IMR-90 (cell line): ENCODE results near the gene ALDOC. TPM values are rescaled to one million over a fixed set of nuclear protein-coding genes. Genes with fewer than 3 reads are reported as not detected.
"Not testable (repeated sequence)": the region's sequence is repeated elsewhere in the genome, so short reads cannot be mapped to it uniquely, and the experiment has no call there.

Source experiments
- ATAC-seq: fragments of 200-7000 bp; cut with Tn5 transposase; 2 replicates; pipeline ENCODE4 v1.9.1; 2020; ENCODE audit warnings: low read depth, mild to moderate bottlenecking, moderate library complexity
- BruUV-seq: library from RNA; stranded (reverse); fragments of 400-500 nt; replicated peaks from 2 replicates; lab custom pipeline; 2021; lab: Mats Ljungman, UMichigan
- CTCF ChIA-PET: fragments of 300-600 bp; formaldehyde crosslinking; extraction: SDS; loops from one replicate; lab custom pipeline; 2021; ENCODE audit warnings: antibody characterized with exemption; lab: Yijun Ruan, JAX
- POLR2A ChIA-PET: fragments of 300-600 bp; sonication (Branson Sonifier 250); formaldehyde crosslinking; loops from one replicate; lab custom pipeline; 2022; ENCODE audit warnings: antibody characterized with exemption; ENCODE audit not compliant: unreplicated experiment; lab: Charles Lee
- DNase-seq: peaks from one replicate; pipeline ENCODE4 v3.0.0; 2013
- H2AFZ ChIP-seq: replicated peaks from 2 replicates; pipeline ENCODE3; 2013; ENCODE audit warnings: low read length, mild to moderate bottlenecking; ENCODE audit not compliant: poor library complexity
- H2AK5ac ChIP-seq: 2 replicates; pipeline ENCODE4 v1.6.1; 2013; ENCODE audit warnings: low read depth, low read length, inconsistent platforms
- H2AK9ac ChIP-seq: replicated peaks from 2 replicates; pipeline ENCODE3; 2013; ENCODE audit warnings: mild to moderate bottlenecking, low read depth, low read length, moderate library complexity; ENCODE audit not compliant: poor library complexity
- H2BK120ac ChIP-seq: 2 replicates; pipeline ENCODE4 v1.6.1; 2013; ENCODE audit warnings: low read depth, low read length, inconsistent platforms
- H2BK15ac ChIP-seq: 3 replicates; pipeline ENCODE4 v1.6.1; 2013; ENCODE audit warnings: low read depth, low read length, inconsistent platforms
- H2BK20ac ChIP-seq: 2 replicates; pipeline ENCODE4 v1.6.1; 2013; ENCODE audit warnings: low read depth, mild to moderate bottlenecking, inconsistent platforms, low read length, moderate library complexity
- H2BK5ac ChIP-seq: 2 replicates; pipeline ENCODE4 v1.6.1; 2013; ENCODE audit warnings: mild to moderate bottlenecking, low read depth, low read length, inconsistent platforms; ENCODE audit not compliant: poor library complexity, severe bottlenecking
- H3K14ac ChIP-seq: replicated peaks from 2 replicates; pipeline ENCODE4 v1.6.1; 2013; ENCODE audit warnings: low read depth, low read length, inconsistent platforms
- H3K18ac ChIP-seq: 2 replicates; pipeline ENCODE4 v1.6.1; 2013; ENCODE audit warnings: low read depth, low read length, control low read depth
- H3K23ac ChIP-seq: 2 replicates; pipeline ENCODE4 v1.6.1; 2013; ENCODE audit warnings: low read depth, low read length, inconsistent platforms
- H3K27ac ChIP-seq: 2 replicates; pipeline ENCODE4 v1.5.1; 2013; ENCODE audit warnings: mild to moderate bottlenecking, control low read depth, low read length; ENCODE audit not compliant: insufficient read depth
- H3K27me3 ChIP-seq: 2 replicates; pipeline ENCODE4 v1.6.1; 2013; ENCODE audit warnings: low read length; ENCODE audit not compliant: control insufficient read depth, insufficient read depth
- H3K36me3 ChIP-seq: 2 replicates; pipeline ENCODE4 v1.6.1; 2013; ENCODE audit warnings: low read length, mixed read lengths; ENCODE audit not compliant: control insufficient read depth, insufficient read depth
- H3K4ac ChIP-seq: 2 replicates; pipeline ENCODE4 v1.6.1; 2013; ENCODE audit warnings: low read depth, low read length, inconsistent platforms
- H3K4me1 ChIP-seq: 2 replicates; pipeline ENCODE4 v1.6.1; 2013; ENCODE audit warnings: low read length, mixed read lengths; ENCODE audit not compliant: control insufficient read depth, insufficient read depth
- H3K4me2 ChIP-seq: 2 replicates; pipeline ENCODE4 v1.6.1; 2013; ENCODE audit warnings: low read depth, mild to moderate bottlenecking, control low read depth, low read length, moderate library complexity
- H3K4me3 ChIP-seq: 2 replicates; pipeline ENCODE4 v1.5.1; 2013; ENCODE audit warnings: low read depth, mild to moderate bottlenecking, control low read depth, low read length, moderate library complexity; ENCODE audit not compliant: insufficient read depth
- H3K56ac ChIP-seq: 2 replicates; pipeline ENCODE4 v1.6.1; 2013; ENCODE audit warnings: low read length, inconsistent platforms; ENCODE audit not compliant: insufficient read depth; ENCODE audit errors: extremely low read depth
- H3K79me1 ChIP-seq, 2 experiments: 2 replicates each; pipeline ENCODE4 v1.6.1; 2013; ENCODE audit warnings: low read length in 2 of 2, inconsistent platforms in 1 of 2, low read depth in 1 of 2
- H3K9ac ChIP-seq: 2 replicates; pipeline ENCODE4 v1.6.1; 2013; ENCODE audit warnings: low read depth, low read length, control low read depth
- H3K9me1 ChIP-seq: 2 replicates; pipeline ENCODE4 v1.6.1; 2013; ENCODE audit warnings: low read length, inconsistent platforms; ENCODE audit not compliant: insufficient read depth
- H3K9me3 ChIP-seq: 2 replicates; pipeline ENCODE4 v1.6.1; 2013; ENCODE audit warnings: low read length; ENCODE audit not compliant: control insufficient read depth, insufficient read depth
- H4K20me1 ChIP-seq: 2 replicates; pipeline ENCODE4 v1.6.1; 2013; ENCODE audit warnings: low read length, inconsistent platforms; ENCODE audit not compliant: insufficient read depth
- H4K5ac ChIP-seq: 2 replicates; pipeline ENCODE4 v1.6.1; 2013; ENCODE audit warnings: mild to moderate bottlenecking, low read depth, low read length, control low read depth
- H4K8ac ChIP-seq, 2 experiments: 2 replicates each; pipeline ENCODE4 v1.6.1; 2013; ENCODE audit warnings: low read depth in 2 of 2, low read length in 2 of 2, control low read depth in 1 of 2, inconsistent platforms in 1 of 2
- H4K91ac ChIP-seq: 2 replicates; pipeline ENCODE4 v1.6.1; 2013; ENCODE audit warnings: low read depth, low read length, inconsistent platforms; ENCODE audit not compliant: insufficient read depth
- whole genome bisulfite sequencing, 2 experiments: methylation state at CpG; one replicate each; pipeline versions ENCODE4 v1.1.5 to v1.1.7; 2013; ENCODE audit warnings: missing lambda C conversion rate in 2 of 2; ENCODE audit not compliant: insufficient read length in 1 of 2; ENCODE audit errors: extremely low coverage in 2 of 2; 5-methylcytosine and 5-hydroxymethylcytosine counted together
- dilution Hi-C: fragments of 300-500 bp; cut with HindIII; formaldehyde crosslinking; loops from one replicate; pipeline ENCODE4 v1.14.3; 2018; ENCODE audit warnings: low sequenced_read_pairs; ENCODE audit not compliant: unreplicated experiment
- in situ Hi-C: fragments of 300-500 bp; cut with MboI; formaldehyde crosslinking; loops from 3 replicates; pipeline ENCODE4 v1.14.3; 2019; ENCODE audit warnings: low sequenced_read_pairs, inconsistent platforms, mixed read lengths
- intact Hi-C: fragments of 100-400 bp; cut with micrococcal nuclease; formaldehyde crosslinking; loops from 2 replicates; pipeline ENCODE4 v1.10.0; 2022
- polyA plus RNA-seq, 3 experiments: library from polyadenylated mRNA; depleted of rRNA; stranded (reverse); fragments of >200 nt; gene quantifications; 2 replicates each; pipeline ENCODE4 v1.2.3, GENCODE V29; 2012; ENCODE audit warnings: low replicate concordance in 1 of 3
- total RNA-seq: library from RNA; depleted of rRNA; stranded (reverse); fragments of >200 nt; gene quantifications from 2 replicates; pipeline ENCODE4 v1.2.3, GENCODE V29; 2012

The ALDOC gene
- total and polyA plus RNA-seq, 2 of the 4 experiments (the other 2 are of a cell fraction): 47.0 to 69.7 TPM

- not testable (repeated sequence) for H3K4me2 ChIP-seq
Observed at GRCh38 chr17:28604031-28604430, 27.3 kb upstream of the ALDOC start.

More at GRCh38 chr17:28604031-28604430, 27.3 kb upstream of the ALDOC start:
- H3K18ac ChIP-seq, H3K27me3 ChIP-seq, H2BK5ac ChIP-seq, H3K56ac ChIP-seq, dilution Hi-C loops, H3K9ac ChIP-seq, intact Hi-C loops, H3K14ac ChIP-seq, H2AK5ac ChIP-seq, CTCF ChIA-PET, POLR2A ChIA-PET, H3K4ac ChIP-seq, H3K4me3 ChIP-seq, H3K23ac ChIP-seq, H4K5ac ChIP-seq, H2BK20ac ChIP-seq, H3K9me3 ChIP-seq, DNase-seq, H2BK15ac ChIP-seq, in situ Hi-C loops, H3K9me1 ChIP-seq, H3K36me3 ChIP-seq, H2AFZ ChIP-seq, BruUV-seq, H4K91ac ChIP-seq, H4K20me1 ChIP-seq, H3K4me1 ChIP-seq, H2BK120ac ChIP-seq, H3K27ac ChIP-seq, H4K8ac ChIP-seq, H3K79me1 ChIP-seq, H2AK9ac ChIP-seq, ATAC-seq: not testable (repeated sequence)
- no CpG with 5 or more reads among the region's 31 CpGs for WGBS, 2 experiments
